Mesenchymal stem cell (in vitro differentiated cells and primary cell): ENCODE data around the gene TLE3.
A peak's percentile ranks its signal among the peaks of the same experiment; 100 is the strongest.

ENCODE experiments used
- DNase-seq: peaks from one replicate; pipeline ENCODE4 v3.0.0-alpha.2; 2013
- H2AFZ ChIP-seq: one replicate; pipeline ENCODE4 v1.6.1; 2013; ENCODE audit warnings: low read depth, mild to moderate bottlenecking, control low read depth, inconsistent platforms, low read length, moderate library complexity
- H2AK5ac ChIP-seq: 2 replicates; pipeline ENCODE4 v1.6.1; 2013; ENCODE audit warnings: low read length, moderate library complexity, mild to moderate bottlenecking, inconsistent platforms; ENCODE audit not compliant: severe bottlenecking
- H2BK120ac ChIP-seq: one replicate; pipeline ENCODE4 v1.6.1; 2013; ENCODE audit warnings: low read depth, mild to moderate bottlenecking, inconsistent platforms, low read length, moderate library complexity
- H2BK12ac ChIP-seq, 2 experiments: one replicate each; pipeline ENCODE4 v1.6.1; 2013; ENCODE audit warnings: inconsistent platforms in 2 of 2, low read length in 2 of 2, mild to moderate bottlenecking in 2 of 2, moderate library complexity in 2 of 2, control low read depth in 1 of 2
- H2BK15ac ChIP-seq: one replicate; pipeline ENCODE4 v1.6.1; 2013; ENCODE audit warnings: mild to moderate bottlenecking, low read depth, inconsistent platforms; ENCODE audit not compliant: poor library complexity, severe bottlenecking
- H2BK5ac ChIP-seq: 2 replicates; pipeline ENCODE4 v1.6.1; 2013; ENCODE audit warnings: low read depth, mild to moderate bottlenecking, low read length, control low read depth, inconsistent platforms; ENCODE audit not compliant: poor library complexity, severe bottlenecking
- H3K14ac ChIP-seq, 2 experiments: one replicate each; pipeline ENCODE4 v1.6.1; 2013; ENCODE audit warnings: inconsistent platforms in 2 of 2, low read length in 2 of 2, control low read depth in 1 of 2, mild to moderate bottlenecking in 1 of 2, moderate library complexity in 1 of 2
- H3K18ac ChIP-seq, 2 experiments: one replicate each; pipeline ENCODE4 v1.6.1; 2013; ENCODE audit warnings: inconsistent platforms in 2 of 2, low read length in 2 of 2, control low read depth in 1 of 2, low read depth in 1 of 2, mild to moderate bottlenecking in 1 of 2
- H3K23ac ChIP-seq, 2 experiments: one replicate each; pipeline ENCODE4 v1.6.1; 2013; ENCODE audit warnings: inconsistent platforms in 2 of 2, low read length in 2 of 2, mild to moderate bottlenecking in 2 of 2, moderate library complexity in 2 of 2, control low read depth in 1 of 2
- H3K27ac ChIP-seq: 2 replicates; pipeline ENCODE4 v1.5.1; 2013; ENCODE audit warnings: mild to moderate bottlenecking, moderate library complexity, low read length, control low read depth, inconsistent platforms; ENCODE audit not compliant: poor library complexity, severe bottlenecking
- H3K27me3 ChIP-seq, 2 experiments: 2 replicates each; pipeline versions ENCODE4 v1.6.1 to v1.7.0; 2013; ENCODE audit warnings: low read length in 2 of 2, mild to moderate bottlenecking in 2 of 2, moderate library complexity in 2 of 2, control low read depth in 1 of 2, inconsistent platforms in 1 of 2; ENCODE audit not compliant: control insufficient read depth in 1 of 2, insufficient read depth in 1 of 2
- H3K36me3 ChIP-seq, 2 experiments: 2 replicates each; pipeline versions ENCODE4 v1.6.1 to v1.7.0; 2013; ENCODE audit warnings: low read length in 2 of 2, control low read depth in 1 of 2, inconsistent platforms in 1 of 2, low read depth in 1 of 2, mild to moderate bottlenecking in 1 of 2; ENCODE audit not compliant: insufficient read depth in 2 of 2, control insufficient read depth in 1 of 2
- H3K4ac ChIP-seq, 2 experiments: one replicate each; pipeline ENCODE4 v1.6.1; 2013; ENCODE audit warnings: inconsistent platforms in 2 of 2, low read length in 2 of 2, mild to moderate bottlenecking in 2 of 2, moderate library complexity in 2 of 2, control low read depth in 1 of 2, low read depth in 1 of 2
- H3K4me1 ChIP-seq: 2 replicates; pipeline ENCODE4 v1.6.1; 2013; ENCODE audit warnings: low read depth, low read length, control low read depth; ENCODE audit not compliant: control insufficient read depth, insufficient read depth
- H3K4me2 ChIP-seq: 2 replicates; pipeline ENCODE4 v1.6.1; 2013; ENCODE audit warnings: low read length, mild to moderate bottlenecking, inconsistent platforms; ENCODE audit not compliant: poor library complexity, severe bottlenecking
- H3K4me3 ChIP-seq, 2 experiments: 2 replicates each; pipeline versions ENCODE4 v1.5.1 to v1.7.0; 2013; ENCODE audit warnings: low read length in 2 of 2, mild to moderate bottlenecking in 2 of 2, control low read depth in 1 of 2, low read depth in 1 of 2; ENCODE audit not compliant: insufficient read depth in 1 of 2
- H3K79me1 ChIP-seq: replicated peaks from 2 replicates; pipeline ENCODE4 v1.6.1; 2013; ENCODE audit warnings: mild to moderate bottlenecking, control low read depth, low read length, inconsistent platforms; ENCODE audit not compliant: poor library complexity, severe bottlenecking
- H3K9ac ChIP-seq: 2 replicates; pipeline ENCODE4 v1.7.0; 2013; ENCODE audit warnings: mild to moderate bottlenecking, low read length, moderate library complexity
- H3K9me3 ChIP-seq: 2 replicates; pipeline ENCODE4 v1.7.0; 2013; ENCODE audit warnings: mild to moderate bottlenecking, low read length; ENCODE audit not compliant: control insufficient read depth
- H4K8ac ChIP-seq: one replicate; pipeline ENCODE4 v1.6.1; 2013; ENCODE audit warnings: inconsistent platforms, mild to moderate bottlenecking, low read length, moderate library complexity
- H4K91ac ChIP-seq: one replicate; pipeline ENCODE4 v1.6.1; 2013; ENCODE audit warnings: mild to moderate bottlenecking, low read length, inconsistent platforms
- WGBS: methylation state at CpG from one replicate; pipeline ENCODE4 v1.1.7; 2013; ENCODE audit warnings: mixed read lengths; 5-methylcytosine and 5-hydroxymethylcytosine counted together

Gene TLE3

GRCh38 chr15:70128414-70129140 is 30.9 kb upstream of the TLE3 start:
- no peak for DNase-seq
- no peak overlapping the region for H2BK12ac ChIP-seq
- no peak overlapping the region for H3K23ac ChIP-seq
- H3K4me3 ChIP-seq, result no peak overlapping the region
- H3K79me1 ChIP-seq, result no peaks in the 10 kb centered on the region
- H3K14ac ChIP-seq, result no peak overlapping the region
- 92% methylated on average over 4 of the region's 4 CpGs for WGBS
- H3K4me1 ChIP-seq, result peaks cover 6% of the 10 kb centered on the region
- no peak overlapping the region for H3K4ac ChIP-seq
- no peaks in the 10 kb centered on the region for H3K9me3 ChIP-seq
- no peaks in the 10 kb centered on the region for H3K36me3 ChIP-seq
- no peak overlapping the region for H4K91ac ChIP-seq
- no peak overlapping the region for H3K4me2 ChIP-seq
- H2BK5ac ChIP-seq, result no peak overlapping the region
- no peak overlapping the region for H3K18ac ChIP-seq
- H3K27ac ChIP-seq, result no peak overlapping the region
- no peak overlapping the region for H2AK5ac ChIP-seq
- H2BK15ac ChIP-seq, result no peak overlapping the region
- peaks cover 29 to 58% of the 10 kb centered on the region in 2 experiments for H3K27me3 ChIP-seq
- H2AFZ ChIP-seq, result no peak overlapping the region
- no peak overlapping the region for H4K8ac ChIP-seq
- H2BK120ac ChIP-seq, result no peak overlapping the region
- H3K9ac ChIP-seq, result no peak overlapping the region

GRCh38 chr15:70127770-70128413 is 30.2 kb upstream of the TLE3 start:
- Histone ChIP-seq H3K4me1 (peaks cover 6% of the 10 kb centered on the region), H3K18ac (no peak overlapping the region), H4K8ac (no peak overlapping the region), H2BK12ac (no peak overlapping the region), H3K14ac (no peak overlapping the region), H3K23ac (no peak overlapping the region), H3K4me2 (no peak overlapping the region), H3K4ac (no peak overlapping the region), H3K36me3 (no peaks in the 10 kb centered on the region), H2AFZ (no peak overlapping the region), H2AK5ac (no peak overlapping the region), H3K9ac (peak overlapping the region; percentile 42), H3K27me3 (peaks cover 30 to 63% of the 10 kb centered on the region in 2 experiments), H3K4me3 (no peak overlapping the region), H2BK5ac (no peak overlapping the region), H3K9me3 (no peaks in the 10 kb centered on the region), H4K91ac (no peak overlapping the region), H3K27ac (no peak overlapping the region), H2BK120ac (no peak overlapping the region), H3K79me1 (no peaks in the 10 kb centered on the region), H2BK15ac (peak overlapping the region; percentile 17)
- DNase-seq, result no peak
- WGBS, result 100% methylated on average over 2 of the region's 3 CpGs

- 47% methylated on average over 6 of the region's 6 CpGs for WGBS
- Histone ChIP-seq H3K14ac (no peak overlapping the region), H3K4me3 (no peak overlapping the region), H3K4me2 (no peak overlapping the region), H3K4ac (no peak overlapping the region), H3K27me3 (peaks cover 29 to 64% of the 10 kb centered on the region in 2 experiments), H3K36me3 (no peaks in the 10 kb centered on the region), H2BK5ac (no peak overlapping the region), H3K18ac (no peak overlapping the region), H3K9me3 (no peaks in the 10 kb centered on the region), H2AK5ac (no peak overlapping the region), H3K23ac (no peak overlapping the region), H4K8ac (no peak overlapping the region), H3K27ac (no peak overlapping the region), H2AFZ (no peak overlapping the region), H2BK120ac (no peak overlapping the region), H2BK15ac (no peak overlapping the region), H4K91ac (no peak overlapping the region), H3K4me1 (peaks cover 6% of the 10 kb centered on the region), H3K9ac (no peak overlapping the region), H2BK12ac (no peak overlapping the region), H3K79me1 (no peaks in the 10 kb centered on the region)
- DNase-seq, result peak; percentile 21
Observed at GRCh38 chr15:70127288-70127746, 29.6 kb upstream of the TLE3 start.

- Histone ChIP-seq H2BK15ac (no peak overlapping the region), H3K27me3 (peaks cover 29 to 59% of the 10 kb centered on the region in 2 experiments), H3K23ac (no peak overlapping the region), H2AK5ac (no peak overlapping the region), H2BK120ac (no peak overlapping the region), H3K4me2 (no peak overlapping the region), H3K27ac (no peak overlapping the region), H2AFZ (no peak overlapping the region), H4K91ac (no peak overlapping the region), H3K14ac (no peak overlapping the region), H3K4me1 (peaks cover 6% of the 10 kb centered on the region), H3K4ac (no peak overlapping the region), H4K8ac (no peak overlapping the region), H3K4me3 (no peak overlapping the region), H2BK12ac (no peak overlapping the region), H3K36me3 (no peaks in the 10 kb centered on the region), H2BK5ac (no peak overlapping the region), H3K18ac (no peak overlapping the region), H3K9me3 (no peaks in the 10 kb centered on the region), H3K9ac (no peak overlapping the region), H3K79me1 (no peaks in the 10 kb centered on the region)
- WGBS, result 97% methylated on average over 3 of the region's 4 CpGs
- DNase-seq, result no peak
Observed at GRCh38 chr15:70126362-70126761, 28.6 kb upstream of the TLE3 start.
